HG03520 (cell line): ENCODE measurements around the gene PSME1.

Source experiments
- ATAC-seq: cut with Tn5 transposase; IDR thresholded peaks from one replicate; pipeline ENCODE4 v1.9.1; 2021; ENCODE audit warnings: mild to moderate bottlenecking, moderate library complexity; ENCODE audit not compliant: unreplicated experiment

Gene PSME1

GRCh38 chr14:24127673-24128072 lies 8.3 kb upstream of the PSME1 start:
- no peak for ATAC-seq

GRCh38 chr14:24129410-24129998 lies 6.5 kb upstream of the PSME1 start:
- no peak for ATAC-seq

GRCh38 chr14:24130380-24130716 lies 5.6 kb upstream of the PSME1 start, which contains the start of gene FITM1:
Gene FITM1 (plus strand): TSS chr14:24130659. CDS start chr14:24131564, 905 bp downstream.
- no peak for ATAC-seq

- ATAC-seq, result no peak
Observed at GRCh38 chr14:24130717-24131548, 5.1 kb upstream of the PSME1 start.

GRCh38 chr14:24131549-24131966 lies 4.4 kb upstream of the PSME1 start:
- no peak for ATAC-seq

GRCh38 chr14:24132061-24132685 lies 3.8 kb upstream of the PSME1 start:
- no peak for ATAC-seq

GRCh38 chr14:24132976-24133375 lies 3.0 kb upstream of the PSME1 start:
- ATAC-seq, result no peak

- no peak for ATAC-seq
Observed at GRCh38 chr14:24133735-24134134, 2.3 kb upstream of the PSME1 start.

GRCh38 chr14:24135584-24135833 lies 485 bp upstream of the PSME1 start:
- no peak for ATAC-seq

- ATAC-seq, result no peak
Observed at GRCh38 chr14:24136684-24137528, 912 bp downstream of the PSME1 start.

GRCh38 chr14:24137529-24138395 lies 1.8 kb downstream of the PSME1 start:
- ATAC-seq, result no peak

- ATAC-seq, result no peak
Observed at GRCh38 chr14:24138396-24139271, 2.6 kb downstream of the PSME1 start.

GRCh38 chr14:24139272-24139934 lies 3.4 kb downstream of the PSME1 start:
- no peak for ATAC-seq

- peak; percentile 76 for ATAC-seq
Observed at GRCh38 chr14:24141097-24141880, 5.3 kb downstream of the PSME1 start, which contains the start of gene EMC9. Gene EMC9 (minus strand): TSS chr14:24141591. CDS start chr14:24141304, 287 bp downstream.

GRCh38 chr14:24143511-24143910 lies 7.5 kb downstream of the PSME1 start:
- no peak for ATAC-seq

- ATAC-seq, result no peak
Observed at GRCh38 chr14:24144451-24144850, 8.5 kb downstream of the PSME1 start.

- no peak for ATAC-seq
Observed at GRCh38 chr14:24145219-24145618, 9.2 kb downstream of the PSME1 start.
